NB4 (cell line): ENCODE data around the gene INHBA.

ENCODE experiments used
- DNase-seq: peaks from one replicate; pipeline ENCODE4 v3.0.0; 2010; ENCODE audit warnings: low read depth
- H3K4me3 ChIP-seq: one replicate; pipeline ENCODE4 v1.5.1; 2011; ENCODE audit warnings: mild to moderate bottlenecking, low read depth, low read length, moderate library complexity
- MYC ChIP-seq: IDR thresholded peaks from 2 replicates; pipeline ENCODE4 v1.6.1; 2011; ENCODE audit warnings: low read depth, low read length
- POLR2A ChIP-seq: IDR thresholded peaks from 2 replicates; pipeline ENCODE4 v1.6.1; 2011; ENCODE audit warnings: mild to moderate bottlenecking; ENCODE audit not compliant: insufficient read length; ENCODE audit errors: extremely low read depth
- TF ChIP-seq, protein P1 (sequence below): IDR thresholded peaks from one replicate; pipeline ENCODE4 v1.5.1; 2012; ENCODE audit warnings: low read depth, low read length
- TF ChIP-seq, protein P2 (sequence below): IDR thresholded peaks from 2 replicates; pipeline ENCODE4 v1.6.1; 2011; ENCODE audit warnings: low read depth, low read length

The INHBA gene

DNA sequence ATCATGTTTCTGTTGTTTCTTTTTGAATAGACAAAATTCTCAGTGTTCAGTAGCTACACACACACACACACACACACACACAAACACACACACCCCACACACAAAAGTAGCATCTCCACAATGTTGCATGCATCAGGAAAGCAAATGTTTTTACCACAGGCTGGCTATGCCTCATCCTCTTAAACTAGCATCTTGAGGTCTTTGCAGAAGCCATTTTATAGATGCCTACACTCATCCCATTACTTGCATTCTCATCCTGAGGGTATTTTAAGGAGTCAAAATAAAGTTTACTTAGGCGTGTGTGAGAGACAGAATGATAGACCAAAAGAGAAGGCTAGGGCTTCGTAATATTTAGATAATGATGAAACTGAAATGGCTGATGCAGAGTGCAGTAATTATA lies 7.9 kb upstream of the INHBA start:
- H3K4me3 ChIP-seq = no peak overlapping the region
- TF ChIP-seq, protein P1, sequence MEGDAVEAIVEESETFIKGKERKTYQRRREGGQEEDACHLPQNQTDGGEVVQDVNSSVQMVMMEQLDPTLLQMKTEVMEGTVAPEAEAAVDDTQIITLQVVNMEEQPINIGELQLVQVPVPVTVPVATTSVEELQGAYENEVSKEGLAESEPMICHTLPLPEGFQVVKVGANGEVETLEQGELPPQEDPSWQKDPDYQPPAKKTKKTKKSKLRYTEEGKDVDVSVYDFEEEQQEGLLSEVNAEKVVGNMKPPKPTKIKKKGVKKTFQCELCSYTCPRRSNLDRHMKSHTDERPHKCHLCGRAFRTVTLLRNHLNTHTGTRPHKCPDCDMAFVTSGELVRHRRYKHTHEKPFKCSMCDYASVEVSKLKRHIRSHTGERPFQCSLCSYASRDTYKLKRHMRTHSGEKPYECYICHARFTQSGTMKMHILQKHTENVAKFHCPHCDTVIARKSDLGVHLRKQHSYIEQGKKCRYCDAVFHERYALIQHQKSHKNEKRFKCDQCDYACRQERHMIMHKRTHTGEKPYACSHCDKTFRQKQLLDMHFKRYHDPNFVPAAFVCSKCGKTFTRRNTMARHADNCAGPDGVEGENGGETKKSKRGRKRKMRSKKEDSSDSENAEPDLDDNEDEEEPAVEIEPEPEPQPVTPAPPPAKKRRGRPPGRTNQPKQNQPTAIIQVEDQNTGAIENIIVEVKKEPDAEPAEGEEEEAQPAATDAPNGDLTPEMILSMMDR = no peak
- TF ChIP-seq, protein P2, sequence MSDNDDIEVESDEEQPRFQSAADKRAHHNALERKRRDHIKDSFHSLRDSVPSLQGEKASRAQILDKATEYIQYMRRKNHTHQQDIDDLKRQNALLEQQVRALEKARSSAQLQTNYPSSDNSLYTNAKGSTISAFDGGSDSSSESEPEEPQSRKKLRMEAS = no peak
- TF ChIP-seq MYC = no peak
- TF ChIP-seq POLR2A = no peak
- DNase-seq = no peak

DNA sequence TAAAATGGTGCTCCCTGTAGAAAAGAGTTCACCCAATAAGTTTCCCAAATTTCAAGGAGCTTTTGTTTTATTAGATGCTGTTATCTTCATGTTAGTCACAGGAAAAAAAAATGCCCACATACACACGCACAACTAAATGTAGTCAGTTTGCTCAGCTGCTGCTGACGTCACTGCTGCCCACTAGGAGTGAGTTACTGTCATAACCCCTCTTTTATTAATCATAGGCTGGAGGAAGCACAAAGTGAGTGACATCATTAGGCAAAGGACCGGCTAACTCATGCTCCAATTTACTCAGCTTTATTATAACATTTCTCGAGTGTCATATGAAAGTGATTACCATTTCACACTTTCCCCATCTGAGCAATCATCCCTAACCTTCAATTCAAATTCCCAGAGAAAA lies 6.7 kb upstream of the INHBA start:
- peak; percentile 24 for DNase-seq
- H3K4me3 ChIP-seq = no peak overlapping the region
- TF ChIP-seq MYC = no peak
- TF ChIP-seq, protein P2 = no peak
- TF ChIP-seq, protein P1 = no peak

DNA sequence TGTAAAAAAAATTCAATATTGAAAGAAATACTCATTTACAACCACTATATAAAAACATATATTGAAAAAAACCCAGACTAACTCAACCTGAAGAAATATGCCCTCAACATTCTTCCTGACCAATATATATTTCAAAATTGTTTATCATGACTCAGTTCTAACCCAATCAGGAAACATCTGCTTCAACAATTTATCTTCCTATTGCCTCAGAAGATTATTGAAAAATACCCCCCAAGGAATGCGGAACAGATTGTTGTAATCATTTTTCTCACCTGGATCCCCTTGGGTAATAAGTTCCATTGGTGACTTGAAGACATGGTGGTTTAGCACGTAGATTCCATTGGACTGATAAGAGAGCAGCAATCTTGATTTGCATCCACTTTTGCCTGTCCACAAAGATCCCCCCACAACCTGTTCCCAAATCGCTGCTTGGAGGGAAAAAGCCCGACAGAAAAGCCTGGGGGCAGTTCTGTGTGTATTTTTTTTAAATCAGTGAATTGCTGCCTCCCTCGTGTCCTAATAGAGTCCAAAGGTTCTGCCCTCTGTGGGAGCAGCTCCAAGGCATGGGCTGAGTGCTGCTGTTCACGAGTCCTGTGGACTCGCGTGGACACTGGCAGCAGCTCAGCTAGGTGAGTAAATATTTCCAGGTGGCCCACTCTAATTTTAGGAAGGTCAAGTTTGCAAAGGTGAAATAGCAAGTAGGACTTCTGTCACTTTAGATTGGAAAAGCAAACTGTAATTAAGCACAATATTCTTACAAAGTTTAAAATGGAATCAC lies 5.9 kb upstream of the INHBA start:
- DNase-seq = no peak
- TF ChIP-seq, protein P1 = no peak
- TF ChIP-seq POLR2A = no peak
- TF ChIP-seq, protein P2 = no peak
- TF ChIP-seq MYC = no peak
- no peak overlapping the region for H3K4me3 ChIP-seq

DNA sequence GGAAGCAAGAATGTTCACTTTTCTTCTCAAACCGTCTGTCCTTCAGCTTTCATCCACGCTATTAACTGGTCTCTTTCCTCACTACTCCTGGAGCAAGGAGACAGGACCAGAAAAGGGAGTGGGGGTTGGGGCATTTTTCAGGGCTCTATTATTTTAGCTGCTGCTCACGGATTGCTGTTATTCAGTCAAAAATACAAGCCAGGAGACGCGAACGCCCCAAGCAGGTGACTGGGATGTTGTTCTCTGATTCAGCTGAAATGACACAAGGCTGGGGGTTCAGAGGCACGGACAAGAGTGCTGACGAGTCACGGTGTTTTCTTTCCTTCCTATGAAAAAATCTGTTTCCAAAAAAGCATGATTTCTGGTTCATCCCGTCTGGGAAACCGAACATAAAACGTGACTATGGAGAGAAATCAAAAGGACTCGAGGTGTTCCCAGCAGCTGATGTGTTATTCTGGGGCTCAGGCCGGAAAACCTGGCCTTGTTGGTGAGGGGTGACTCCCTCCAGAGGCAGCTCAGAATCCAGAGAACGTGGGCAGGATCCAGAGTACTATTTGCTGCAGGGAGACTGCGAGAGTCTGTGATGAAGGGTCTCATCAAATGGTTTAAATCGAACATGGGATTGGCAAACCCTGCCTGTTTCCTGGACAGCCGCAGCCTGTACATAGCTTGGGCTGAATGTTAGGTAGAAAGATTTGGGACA lies 3.5 kb upstream of the INHBA start:
- no peak for TF ChIP-seq POLR2A
- TF ChIP-seq MYC = no peak
- TF ChIP-seq, protein P1 = no peak
- TF ChIP-seq, protein P2 = no peak
- no peak overlapping the region for H3K4me3 ChIP-seq

DNA sequence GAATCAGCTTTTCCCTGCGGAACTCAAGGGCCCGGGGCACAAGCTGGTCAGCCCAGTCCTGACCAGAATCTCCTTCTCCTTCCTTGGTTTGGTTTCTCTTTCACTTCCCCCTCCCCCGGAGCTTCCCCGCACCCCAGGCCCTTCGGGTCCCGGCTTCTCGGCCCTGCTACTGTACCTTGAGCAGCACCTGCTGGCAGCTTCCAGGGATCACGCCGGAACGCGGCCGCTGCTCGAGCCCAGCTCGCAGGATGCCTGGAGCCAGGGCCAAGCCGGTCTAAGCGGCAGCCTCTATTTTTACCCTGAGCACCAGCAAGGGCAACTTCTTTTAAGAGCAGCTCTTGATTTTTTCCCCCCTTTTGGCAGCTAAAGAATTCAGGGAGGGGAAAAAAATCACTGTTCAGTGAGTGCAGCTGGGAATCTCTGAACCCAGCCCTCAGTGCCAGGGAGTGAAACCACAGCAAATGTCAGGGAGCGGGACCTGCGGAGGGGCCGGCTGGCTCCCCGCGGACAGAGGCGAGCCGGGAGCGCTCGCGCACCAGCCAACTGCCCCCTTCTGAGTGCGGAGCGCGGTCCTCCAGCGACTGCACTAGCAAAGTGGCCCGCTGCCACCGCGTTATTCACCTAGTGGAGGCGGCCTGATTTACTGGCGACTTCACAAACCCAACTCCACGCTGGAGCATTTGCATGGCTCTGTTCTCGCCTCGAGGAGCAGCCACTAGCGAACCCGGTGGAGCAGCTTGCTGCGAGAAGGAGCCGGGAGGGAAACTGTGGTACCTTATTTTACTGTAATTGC lies 2.4 kb upstream of the INHBA start:
- peak overlapping the region; percentile 62 for H3K4me3 ChIP-seq
- DNase-seq = peak; percentile 89
- TF ChIP-seq POLR2A (no peak), MYC (no peak)
- TF ChIP-seq, protein P1 = peak; percentile 82

More for the DNA sequence above, 3.5 kb upstream of the INHBA start:
- DNase-seq = no peak
